Prostate gland (tissue), 2 donors: Measurements from ENCODE around the gene RBM10.

Experiments used
- POLR2AphosphoS5 ChIP-seq: sonication (generic); formaldehyde crosslinking; IDR thresholded peaks from one replicate; pipeline ENCODE4 v1.6.1; 2017; ENCODE audit warnings: antibody characterized with exemption
- TF ChIP-seq, protein P1 (sequence below), 4 experiments: fragments of 200-600 bp in 2 of 4; fragments of 450-650 bp in 2 of 4; sonication (generic) in 2 of 4; IDR thresholded peaks; 1 replicate in 3 of 4; 2 replicates in 1 of 4; pipeline ENCODE4 v1.5.1; 2016 to 2019; ENCODE audit warnings: antibody characterized with exemption in 4 of 4, mild to moderate bottlenecking in 2 of 4, moderate library complexity in 2 of 4

GRCh38 chrX:47191806-47192401 is 46.9 kb downstream of the RBM10 start:
- TF ChIP-seq, protein P1, sequence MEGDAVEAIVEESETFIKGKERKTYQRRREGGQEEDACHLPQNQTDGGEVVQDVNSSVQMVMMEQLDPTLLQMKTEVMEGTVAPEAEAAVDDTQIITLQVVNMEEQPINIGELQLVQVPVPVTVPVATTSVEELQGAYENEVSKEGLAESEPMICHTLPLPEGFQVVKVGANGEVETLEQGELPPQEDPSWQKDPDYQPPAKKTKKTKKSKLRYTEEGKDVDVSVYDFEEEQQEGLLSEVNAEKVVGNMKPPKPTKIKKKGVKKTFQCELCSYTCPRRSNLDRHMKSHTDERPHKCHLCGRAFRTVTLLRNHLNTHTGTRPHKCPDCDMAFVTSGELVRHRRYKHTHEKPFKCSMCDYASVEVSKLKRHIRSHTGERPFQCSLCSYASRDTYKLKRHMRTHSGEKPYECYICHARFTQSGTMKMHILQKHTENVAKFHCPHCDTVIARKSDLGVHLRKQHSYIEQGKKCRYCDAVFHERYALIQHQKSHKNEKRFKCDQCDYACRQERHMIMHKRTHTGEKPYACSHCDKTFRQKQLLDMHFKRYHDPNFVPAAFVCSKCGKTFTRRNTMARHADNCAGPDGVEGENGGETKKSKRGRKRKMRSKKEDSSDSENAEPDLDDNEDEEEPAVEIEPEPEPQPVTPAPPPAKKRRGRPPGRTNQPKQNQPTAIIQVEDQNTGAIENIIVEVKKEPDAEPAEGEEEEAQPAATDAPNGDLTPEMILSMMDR (IDR thresholded peaks at IDR 0.05), result no peak
- TF ChIP-seq POLR2AphosphoS5, result no peak
